Muscle layer of duodenum (tissue), 2 donors: Measurements from ENCODE around the gene OTUD3.

ENCODE experiments used
- H3K27ac ChIP-seq: one replicate; pipeline ENCODE4 v1.7.0; 2013; ENCODE audit warnings: mild to moderate bottlenecking, low read length
- H3K27me3 ChIP-seq: one replicate; pipeline ENCODE4 v1.7.0; 2013; ENCODE audit warnings: low read depth, mild to moderate bottlenecking, control low read depth, low read length
- H3K36me3 ChIP-seq, 2 donors: one replicate each; pipeline ENCODE4 v1.7.0; 2013; ENCODE audit warnings: low read length in 2 of 2, control low read depth in 1 of 2, mild to moderate bottlenecking in 1 of 2; ENCODE audit not compliant: insufficient read depth in 2 of 2, control insufficient read depth in 1 of 2
- H3K4me1 ChIP-seq, 2 donors: one replicate each; pipeline ENCODE4 v1.7.0; 2013; ENCODE audit warnings: low read length in 2 of 2, mild to moderate bottlenecking in 2 of 2, control low read depth in 1 of 2, moderate library complexity in 1 of 2; ENCODE audit not compliant: insufficient read depth in 2 of 2, control insufficient read depth in 1 of 2
- H3K4me3 ChIP-seq, 2 donors: one replicate each; pipeline ENCODE4 v1.7.0; 2013; ENCODE audit warnings: low read length in 2 of 2, low read depth in 1 of 2, mild to moderate bottlenecking in 1 of 2
- H3K9me3 ChIP-seq, 2 donors: one replicate each; pipeline ENCODE4 v1.7.0; 2013; ENCODE audit warnings: low read length in 2 of 2, control low read depth in 1 of 2, mild to moderate bottlenecking in 1 of 2; ENCODE audit not compliant: control insufficient read depth in 1 of 2
- donor health status: healthy.

The OTUD3 gene

DNA sequence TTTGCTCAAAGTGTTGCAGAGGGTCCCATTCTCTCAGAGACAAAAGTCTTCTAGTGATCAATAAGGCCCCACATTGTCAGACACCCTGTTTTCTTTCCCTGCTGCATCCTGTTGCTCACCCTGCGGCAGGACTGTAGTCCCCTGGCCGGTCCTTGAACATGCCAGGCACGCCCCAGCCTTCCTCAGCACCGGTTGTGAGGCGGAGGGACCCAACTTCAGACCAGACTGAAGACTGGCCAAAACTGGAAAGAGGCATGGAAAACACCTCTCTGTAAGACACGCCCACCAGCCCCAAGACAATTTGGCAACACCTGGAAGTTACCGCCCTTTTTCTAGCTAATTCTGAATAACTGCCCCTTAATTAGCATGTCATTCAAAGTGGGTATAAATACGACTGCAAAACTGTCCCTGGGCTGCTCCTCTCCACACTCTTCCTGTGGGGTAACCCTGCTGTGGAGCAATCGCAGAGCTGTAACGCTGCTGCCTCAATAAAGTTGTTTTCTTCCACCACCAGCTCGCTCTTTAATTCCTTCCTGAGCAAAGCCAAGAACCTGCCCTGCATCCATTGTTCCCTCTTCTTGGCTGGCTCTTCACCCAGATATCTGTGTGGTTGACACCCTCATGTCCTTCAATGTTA is 73.5 kb downstream of the OTUD3 start:
- Histone ChIP-seq H3K36me3 (no peaks in the 10 kb centered on the region), H3K4me3 (no peak overlapping the region), H3K27me3 (no peaks in the 10 kb centered on the region), H3K9me3 (no peaks in the 10 kb centered on the region), H3K27ac (no peak overlapping the region), H3K4me1 (no peaks in the 10 kb centered on the region)

DNA sequence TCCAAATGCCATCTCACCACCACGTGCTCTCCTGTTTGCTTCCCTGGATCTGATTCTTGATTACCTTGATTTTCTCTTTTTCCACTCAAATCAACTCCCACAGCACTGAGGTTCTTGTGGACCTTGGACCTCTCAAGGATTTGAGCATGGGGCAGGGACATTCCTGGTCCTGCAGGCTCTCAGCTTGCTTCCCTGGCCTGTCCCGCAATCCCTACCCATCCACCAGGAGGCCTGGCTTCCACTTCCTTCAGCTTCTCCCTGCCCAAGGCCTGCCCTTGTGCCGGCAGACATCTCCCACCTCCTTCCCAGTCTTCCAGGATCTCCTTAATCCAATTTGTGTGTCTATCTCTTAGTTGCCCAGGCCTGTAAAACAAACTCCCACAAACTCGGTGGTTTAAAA is 75.6 kb downstream of the OTUD3 start:
- H3K4me1 ChIP-seq, result no peaks in the 10 kb centered on the region
- H3K27ac ChIP-seq, result no peak overlapping the region
- no peaks in the 10 kb centered on the region for H3K27me3 ChIP-seq
- no peak overlapping the region for H3K4me3 ChIP-seq
- H3K9me3 ChIP-seq, result no peaks in the 10 kb centered on the region
- no peaks in the 10 kb centered on the region for H3K36me3 ChIP-seq

DNA sequence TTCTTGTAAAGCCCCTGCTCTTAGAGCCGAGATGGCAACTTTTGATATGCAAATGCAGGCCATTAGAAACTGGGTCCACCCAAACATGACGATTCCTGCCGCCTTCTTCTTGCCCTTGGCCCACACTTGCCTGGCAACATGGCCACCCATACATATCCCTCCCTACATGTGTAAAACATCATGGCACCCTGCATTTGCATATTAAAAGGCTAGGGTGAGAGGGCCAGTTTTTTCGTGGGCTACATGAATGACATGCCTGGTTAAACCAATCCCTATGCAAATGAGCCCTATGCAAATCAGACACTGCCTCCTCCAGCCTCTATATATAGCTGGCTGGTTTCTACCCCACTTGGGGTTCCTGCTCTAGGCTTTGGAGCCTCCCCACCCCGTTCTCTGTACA is 78.4 kb downstream of the OTUD3 start:
- Histone ChIP-seq H3K9me3 (peaks cover 0 to 5% of the 10 kb centered on the region in 2 donors), H3K27me3 (no peaks in the 10 kb centered on the region), H3K4me3 (no peak overlapping the region), H3K27ac (no peak overlapping the region), H3K36me3 (no peaks in the 10 kb centered on the region), H3K4me1 (no peaks in the 10 kb centered on the region)
